ENCODE measurements around the gene HYLS1.

DNA sequence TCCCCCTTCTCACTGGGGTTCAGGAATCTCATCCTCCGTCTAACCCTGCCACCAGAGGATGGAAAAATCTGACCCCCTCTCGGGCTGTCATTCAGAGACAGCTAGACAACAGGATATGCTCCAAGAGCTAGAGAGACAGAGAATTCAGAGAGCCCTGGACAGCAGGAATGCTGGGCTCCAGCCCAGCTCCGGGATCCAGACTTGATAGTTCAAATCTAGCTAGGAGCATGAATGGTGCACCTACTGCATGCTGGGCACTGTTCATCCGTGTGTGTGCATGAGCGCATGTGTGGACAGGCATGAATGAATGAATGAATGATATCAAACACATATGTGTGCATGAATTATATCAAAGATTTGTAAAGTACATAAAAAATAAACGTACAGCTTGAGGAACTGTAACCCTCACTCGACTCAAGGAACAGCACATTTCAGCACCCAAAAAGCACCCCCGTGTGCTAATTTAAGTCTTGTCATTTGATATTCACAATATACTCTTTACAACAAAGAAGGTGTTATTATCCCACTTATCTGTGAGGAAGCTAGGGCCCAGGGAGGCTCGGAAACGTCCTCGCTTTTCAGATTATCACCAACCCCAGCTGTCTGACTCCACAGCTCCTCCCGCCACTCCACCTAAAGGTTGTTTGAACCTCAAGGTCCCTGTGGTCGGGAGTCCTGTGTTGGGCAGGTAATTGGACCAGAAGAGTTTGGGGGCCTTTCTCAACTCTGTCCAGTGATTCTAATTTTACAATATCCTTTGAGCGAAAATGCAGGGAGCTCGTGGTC is 57.7 kb downstream of the HYLS1 start:
- TF ChIP-seq, protein P1, sequence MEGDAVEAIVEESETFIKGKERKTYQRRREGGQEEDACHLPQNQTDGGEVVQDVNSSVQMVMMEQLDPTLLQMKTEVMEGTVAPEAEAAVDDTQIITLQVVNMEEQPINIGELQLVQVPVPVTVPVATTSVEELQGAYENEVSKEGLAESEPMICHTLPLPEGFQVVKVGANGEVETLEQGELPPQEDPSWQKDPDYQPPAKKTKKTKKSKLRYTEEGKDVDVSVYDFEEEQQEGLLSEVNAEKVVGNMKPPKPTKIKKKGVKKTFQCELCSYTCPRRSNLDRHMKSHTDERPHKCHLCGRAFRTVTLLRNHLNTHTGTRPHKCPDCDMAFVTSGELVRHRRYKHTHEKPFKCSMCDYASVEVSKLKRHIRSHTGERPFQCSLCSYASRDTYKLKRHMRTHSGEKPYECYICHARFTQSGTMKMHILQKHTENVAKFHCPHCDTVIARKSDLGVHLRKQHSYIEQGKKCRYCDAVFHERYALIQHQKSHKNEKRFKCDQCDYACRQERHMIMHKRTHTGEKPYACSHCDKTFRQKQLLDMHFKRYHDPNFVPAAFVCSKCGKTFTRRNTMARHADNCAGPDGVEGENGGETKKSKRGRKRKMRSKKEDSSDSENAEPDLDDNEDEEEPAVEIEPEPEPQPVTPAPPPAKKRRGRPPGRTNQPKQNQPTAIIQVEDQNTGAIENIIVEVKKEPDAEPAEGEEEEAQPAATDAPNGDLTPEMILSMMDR (IDR thresholded peaks at IDR 0.05 in 2 of 3, conservative IDR thresholded peaks at IDR 0.05 in 1 of 3; ENCODE audit: control insufficient read depth in 2 of 3, extremely low read depth in 1 of 3, insufficient read depth in 1 of 3, low read depth in 3 of 3, low read length in 3 of 3): no peak
- TF ChIP-seq SMC3 (IDR thresholded peaks at IDR 0.05; ENCODE audit: borderline replicate concordance, low read length): no peak
- TF ChIP-seq HDAC2 (IDR thresholded peaks at IDR 0.05): no peak
